Liver (tissue), 9 donors: ENCODE measurements around the gene SRSF5. TPM values are rescaled to one million over a fixed set of nuclear protein-coding genes. Genes with fewer than 3 reads are reported as not detected.

Experiments used
- DNase-seq: peaks from one replicate; pipeline ENCODE4 v3.0.0-alpha.2; 2017; ENCODE audit warnings: low spot score
- H3K27ac ChIP-seq, 2 donors: one replicate each; pipeline ENCODE4 v1.7.0; 2013; ENCODE audit warnings: inconsistent platforms in 2 of 2, low read length in 2 of 2, control low read depth in 1 of 2, low read depth in 1 of 2, mild to moderate bottlenecking in 1 of 2
- H3K27me3 ChIP-seq, 4 donors: one replicate each; pipeline versions ENCODE4 v1.6.1 to v1.7.0; 2013; ENCODE audit warnings: low read length in 3 of 4, inconsistent platforms in 1 of 4, mild to moderate bottlenecking in 1 of 4, moderate library complexity in 1 of 4; ENCODE audit not compliant: control insufficient read depth in 4 of 4, insufficient read depth in 4 of 4
- H3K36me3 ChIP-seq, 4 donors: one replicate each; pipeline versions ENCODE4 v1.6.1 to v1.7.0; 2013; ENCODE audit warnings: low read length in 3 of 4, mild to moderate bottlenecking in 3 of 4, low read depth in 1 of 4, moderate library complexity in 1 of 4; ENCODE audit not compliant: control insufficient read depth in 4 of 4, insufficient read depth in 3 of 4
- H3K4me1 ChIP-seq, 4 donors: one replicate each; pipeline versions ENCODE4 v1.6.1 to v1.7.0; 2013; ENCODE audit warnings: low read length in 3 of 4, mild to moderate bottlenecking in 3 of 4, moderate library complexity in 1 of 4; ENCODE audit not compliant: control insufficient read depth in 4 of 4, insufficient read depth in 4 of 4
- H3K4me3 ChIP-seq, 3 donors: one replicate each; pipeline versions ENCODE4 v1.6.1 to v1.7.0; 2013; ENCODE audit warnings: low read length in 3 of 3, control low read depth in 1 of 3, low read depth in 1 of 3, mild to moderate bottlenecking in 1 of 3
- H3K9ac ChIP-seq, 2 donors: one replicate each; pipeline ENCODE4 v1.7.0; 2013; ENCODE audit warnings: low read length in 2 of 2, mild to moderate bottlenecking in 2 of 2, moderate library complexity in 2 of 2, control low read depth in 1 of 2, low read depth in 1 of 2
- H3K9me3 ChIP-seq, 4 donors: one replicate each; pipeline versions ENCODE4 v1.6.1 to v1.7.0; 2013; ENCODE audit warnings: low read length in 3 of 4; ENCODE audit not compliant: control insufficient read depth in 4 of 4
- EGR1 ChIP-seq, 2 donors: IDR thresholded peaks; 2 replicates each; pipeline ENCODE4 v1.6.1; 2016 to 2018; ENCODE audit warnings: antibody characterized with exemption in 2 of 2, low read depth in 2 of 2
- FOXA1 ChIP-seq: IDR thresholded peaks from 2 replicates; pipeline ENCODE4 v1.6.1; 2016; ENCODE audit warnings: antibody characterized with exemption
- FOXA2 ChIP-seq: IDR thresholded peaks from 2 replicates; pipeline ENCODE4 v1.6.1; 2016; ENCODE audit warnings: antibody characterized with exemption
- GABPA ChIP-seq, 2 donors: IDR thresholded peaks in 1 of 2; conservative IDR thresholded peaks in 1 of 2; 2 replicates each; pipeline ENCODE4 v1.6.1; 2016; ENCODE audit warnings: antibody characterized with exemption in 2 of 2, mild to moderate bottlenecking in 1 of 2, moderate library complexity in 1 of 2
- HNF4A ChIP-seq, 2 donors: conservative IDR thresholded peaks; 2 replicates each; pipeline ENCODE4 v1.6.1; 2016; ENCODE audit warnings: antibody characterized with exemption in 2 of 2, mild to moderate bottlenecking in 2 of 2
- HNF4G ChIP-seq: IDR thresholded peaks from 2 replicates; pipeline ENCODE4 v1.6.1; 2016; ENCODE audit warnings: antibody characterized with exemption
- JUND ChIP-seq, 2 donors: IDR thresholded peaks; 2 replicates each; pipeline ENCODE4 v1.6.1; 2016; ENCODE audit warnings: antibody characterized with exemption in 2 of 2
- NR2F2 ChIP-seq: IDR thresholded peaks from 2 replicates; pipeline ENCODE4 v1.6.1; 2016; ENCODE audit warnings: antibody characterized with exemption
- RAD21 ChIP-seq, 2 donors: IDR thresholded peaks; 2 replicates each; pipeline ENCODE4 v1.6.1; 2016; ENCODE audit warnings: antibody characterized with exemption in 2 of 2, mild to moderate bottlenecking in 2 of 2
- RXRA ChIP-seq, 2 donors: IDR thresholded peaks; 2 replicates each; pipeline ENCODE4 v1.6.1; 2017 to 2018; ENCODE audit warnings: antibody characterized with exemption in 2 of 2, mild to moderate bottlenecking in 1 of 2
- SP1 ChIP-seq: IDR thresholded peaks from 2 replicates; pipeline ENCODE4 v1.6.1; 2018; ENCODE audit warnings: antibody characterized with exemption, mild to moderate bottlenecking
- TAF1 ChIP-seq: conservative IDR thresholded peaks from 2 replicates; pipeline ENCODE4 v1.6.1; 2016; ENCODE audit warnings: antibody characterized with exemption, mild to moderate bottlenecking
- YY1 ChIP-seq: IDR thresholded peaks from 2 replicates; pipeline ENCODE4 v1.6.1; 2016; ENCODE audit warnings: antibody characterized with exemption, mild to moderate bottlenecking
- polyA plus RNA-seq, 2 donors: library from polyadenylated mRNA; stranded (reverse) in 1 of 2; unstranded in 1 of 2; fragments of 200-250 nt in 1 of 2; fragments of >200 nt in 1 of 2; fragmentation: Nextera tagmentation in 1 of 2; extraction: Ambion mirVana in 1 of 2; gene quantifications; one replicate each; pipeline versions ENCODE4 v1.2.1 to v1.2.3, GENCODE V29; 2013 to 2015
- total RNA-seq, 2 donors: library from RNA; depleted of rRNA; stranded (reverse); fragments of >200 nt; gene quantifications; one replicate each; pipeline ENCODE4 v1.2.3, GENCODE V29; 2014
- TF ChIP-seq, protein P1 (sequence below): IDR thresholded peaks from 2 replicates; pipeline ENCODE4 v1.6.1; 2016; ENCODE audit warnings: antibody characterized with exemption
- TF ChIP-seq, protein P2 (sequence below): IDR thresholded peaks from 2 replicates; pipeline ENCODE4 v1.6.1; 2016; ENCODE audit warnings: antibody characterized with exemption
- TF ChIP-seq, protein P3 (sequence below): IDR thresholded peaks from 2 replicates; pipeline ENCODE4 v1.6.1; 2016; ENCODE audit warnings: antibody characterized with exemption, mild to moderate bottlenecking
- TF ChIP-seq, protein P4 (sequence below): IDR thresholded peaks from 2 replicates; pipeline ENCODE4 v1.6.1; 2016; ENCODE audit warnings: antibody characterized with exemption
- TF ChIP-seq, protein P5 (sequence below): fragments of 150-350 bp; IDR thresholded peaks from 2 replicates; pipeline ENCODE4 v1.5.1; 2017; ENCODE audit warnings: improper control_type of control experiment, low read depth, low read length; ENCODE audit not compliant: missing input control
- donor health status: healthy.
- donor health status: healthy.
- donor health status: healthy.
- donor health status: healthy.
- donor health status: healthy.

SRSF5 gene
- total and polyA plus RNA-seq, 4 donors, result 74.4 to 254 (median 148) TPM

DNA sequence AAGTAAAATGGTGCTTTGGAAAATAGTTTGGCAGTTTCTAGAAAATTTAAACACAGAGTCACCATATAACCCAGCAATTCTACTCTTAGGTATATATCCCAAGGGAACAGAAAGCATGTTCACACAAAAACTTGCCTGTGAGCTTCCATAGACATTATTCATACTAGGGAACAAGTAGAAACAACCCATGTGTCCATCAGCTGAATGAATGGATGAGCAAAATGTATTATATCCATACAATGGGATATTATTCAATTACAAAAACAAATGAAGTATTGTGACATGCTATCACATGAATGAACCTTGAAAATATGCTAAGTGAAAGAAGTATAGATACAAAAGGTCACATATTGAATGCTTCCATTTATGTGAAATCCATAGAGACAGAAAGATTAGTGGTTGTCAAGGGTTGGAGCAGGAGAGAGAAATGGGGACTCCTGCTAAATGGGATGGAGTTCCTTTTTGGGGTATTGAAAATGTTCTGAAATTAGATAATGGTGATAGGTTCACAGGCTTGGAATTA lies 22.2 kb downstream of the SRSF5 start:
- no peak overlapping the region for H3K9ac ChIP-seq
- no peaks in the 10 kb centered on the region for H3K27me3 ChIP-seq
- H3K27ac ChIP-seq, result no peak overlapping the region
- H3K4me1 ChIP-seq, result peaks cover 8 to 39% (median 25%) of the 10 kb centered on the region in 4 donors
- H3K36me3 ChIP-seq, result peaks cover 3 to 14% (median 9%) of the 10 kb centered on the region in 4 donors
- DNase-seq, result no peak
- no peaks in the 10 kb centered on the region for H3K9me3 ChIP-seq
- no peak overlapping the region for H3K4me3 ChIP-seq
- TF ChIP-seq HNF4A (conservative IDR thresholded peaks at IDR 0.05) (no peak), FOXA1 (no peak), NR2F2 (no peak), FOXA2 (no peak), TAF1 (no peak), EGR1 (IDR thresholded peaks at IDR 0.05; ENCODE audit: low read depth in 2 of 2) (no peak), YY1 (no peak), GABPA (IDR thresholded peaks at IDR 0.05 in 1 of 2, conservative IDR thresholded peaks at IDR 0.05 in 1 of 2) (no peak), JUND (IDR thresholded peaks at IDR 0.05) (no peak), RXRA (IDR thresholded peaks at IDR 0.05) (no peak), SP1 (no peak), HNF4G (no peak), RAD21 (IDR thresholded peaks at IDR 0.05) (no peak)
- TF ChIP-seq, protein P1, sequence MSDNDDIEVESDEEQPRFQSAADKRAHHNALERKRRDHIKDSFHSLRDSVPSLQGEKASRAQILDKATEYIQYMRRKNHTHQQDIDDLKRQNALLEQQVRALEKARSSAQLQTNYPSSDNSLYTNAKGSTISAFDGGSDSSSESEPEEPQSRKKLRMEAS, result no peak
- TF ChIP-seq, protein P2, sequence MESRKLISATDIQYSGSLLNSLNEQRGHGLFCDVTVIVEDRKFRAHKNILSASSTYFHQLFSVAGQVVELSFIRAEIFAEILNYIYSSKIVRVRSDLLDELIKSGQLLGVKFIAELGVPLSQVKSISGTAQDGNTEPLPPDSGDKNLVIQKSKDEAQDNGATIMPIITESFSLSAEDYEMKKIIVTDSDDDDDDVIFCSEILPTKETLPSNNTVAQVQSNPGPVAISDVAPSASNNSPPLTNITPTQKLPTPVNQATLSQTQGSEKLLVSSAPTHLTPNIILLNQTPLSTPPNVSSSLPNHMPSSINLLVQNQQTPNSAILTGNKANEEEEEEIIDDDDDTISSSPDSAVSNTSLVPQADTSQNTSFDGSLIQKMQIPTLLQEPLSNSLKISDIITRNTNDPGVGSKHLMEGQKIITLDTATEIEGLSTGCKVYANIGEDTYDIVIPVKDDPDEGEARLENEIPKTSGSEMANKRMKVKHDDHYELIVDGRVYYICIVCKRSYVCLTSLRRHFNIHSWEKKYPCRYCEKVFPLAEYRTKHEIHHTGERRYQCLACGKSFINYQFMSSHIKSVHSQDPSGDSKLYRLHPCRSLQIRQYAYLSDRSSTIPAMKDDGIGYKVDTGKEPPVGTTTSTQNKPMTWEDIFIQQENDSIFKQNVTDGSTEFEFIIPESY, result no peak
- TF ChIP-seq, protein P3, sequence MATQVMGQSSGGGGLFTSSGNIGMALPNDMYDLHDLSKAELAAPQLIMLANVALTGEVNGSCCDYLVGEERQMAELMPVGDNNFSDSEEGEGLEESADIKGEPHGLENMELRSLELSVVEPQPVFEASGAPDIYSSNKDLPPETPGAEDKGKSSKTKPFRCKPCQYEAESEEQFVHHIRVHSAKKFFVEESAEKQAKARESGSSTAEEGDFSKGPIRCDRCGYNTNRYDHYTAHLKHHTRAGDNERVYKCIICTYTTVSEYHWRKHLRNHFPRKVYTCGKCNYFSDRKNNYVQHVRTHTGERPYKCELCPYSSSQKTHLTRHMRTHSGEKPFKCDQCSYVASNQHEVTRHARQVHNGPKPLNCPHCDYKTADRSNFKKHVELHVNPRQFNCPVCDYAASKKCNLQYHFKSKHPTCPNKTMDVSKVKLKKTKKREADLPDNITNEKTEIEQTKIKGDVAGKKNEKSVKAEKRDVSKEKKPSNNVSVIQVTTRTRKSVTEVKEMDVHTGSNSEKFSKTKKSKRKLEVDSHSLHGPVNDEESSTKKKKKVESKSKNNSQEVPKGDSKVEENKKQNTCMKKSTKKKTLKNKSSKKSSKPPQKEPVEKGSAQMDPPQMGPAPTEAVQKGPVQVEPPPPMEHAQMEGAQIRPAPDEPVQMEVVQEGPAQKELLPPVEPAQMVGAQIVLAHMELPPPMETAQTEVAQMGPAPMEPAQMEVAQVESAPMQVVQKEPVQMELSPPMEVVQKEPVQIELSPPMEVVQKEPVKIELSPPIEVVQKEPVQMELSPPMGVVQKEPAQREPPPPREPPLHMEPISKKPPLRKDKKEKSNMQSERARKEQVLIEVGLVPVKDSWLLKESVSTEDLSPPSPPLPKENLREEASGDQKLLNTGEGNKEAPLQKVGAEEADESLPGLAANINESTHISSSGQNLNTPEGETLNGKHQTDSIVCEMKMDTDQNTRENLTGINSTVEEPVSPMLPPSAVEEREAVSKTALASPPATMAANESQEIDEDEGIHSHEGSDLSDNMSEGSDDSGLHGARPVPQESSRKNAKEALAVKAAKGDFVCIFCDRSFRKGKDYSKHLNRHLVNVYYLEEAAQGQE, result no peak
- TF ChIP-seq, protein P4, sequence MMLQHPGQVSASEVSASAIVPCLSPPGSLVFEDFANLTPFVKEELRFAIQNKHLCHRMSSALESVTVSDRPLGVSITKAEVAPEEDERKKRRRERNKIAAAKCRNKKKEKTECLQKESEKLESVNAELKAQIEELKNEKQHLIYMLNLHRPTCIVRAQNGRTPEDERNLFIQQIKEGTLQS, result no peak
- TF ChIP-seq, protein P5, sequence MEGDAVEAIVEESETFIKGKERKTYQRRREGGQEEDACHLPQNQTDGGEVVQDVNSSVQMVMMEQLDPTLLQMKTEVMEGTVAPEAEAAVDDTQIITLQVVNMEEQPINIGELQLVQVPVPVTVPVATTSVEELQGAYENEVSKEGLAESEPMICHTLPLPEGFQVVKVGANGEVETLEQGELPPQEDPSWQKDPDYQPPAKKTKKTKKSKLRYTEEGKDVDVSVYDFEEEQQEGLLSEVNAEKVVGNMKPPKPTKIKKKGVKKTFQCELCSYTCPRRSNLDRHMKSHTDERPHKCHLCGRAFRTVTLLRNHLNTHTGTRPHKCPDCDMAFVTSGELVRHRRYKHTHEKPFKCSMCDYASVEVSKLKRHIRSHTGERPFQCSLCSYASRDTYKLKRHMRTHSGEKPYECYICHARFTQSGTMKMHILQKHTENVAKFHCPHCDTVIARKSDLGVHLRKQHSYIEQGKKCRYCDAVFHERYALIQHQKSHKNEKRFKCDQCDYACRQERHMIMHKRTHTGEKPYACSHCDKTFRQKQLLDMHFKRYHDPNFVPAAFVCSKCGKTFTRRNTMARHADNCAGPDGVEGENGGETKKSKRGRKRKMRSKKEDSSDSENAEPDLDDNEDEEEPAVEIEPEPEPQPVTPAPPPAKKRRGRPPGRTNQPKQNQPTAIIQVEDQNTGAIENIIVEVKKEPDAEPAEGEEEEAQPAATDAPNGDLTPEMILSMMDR, result no peak
